SK-N-SH (cell line): Measurements from ENCODE around the gene ATL2. TPM values are rescaled to one million over a fixed set of nuclear protein-coding genes. Genes with fewer than 3 reads are reported as not detected.

ENCODE experiments used
- CTCF ChIA-PET: fragments of 300-600, 350-600 bp; formaldehyde crosslinking; extraction: SDS; loops from one replicate; lab custom pipeline; 2021; lab: Yijun Ruan, JAX
- POLR2A ChIA-PET: fragments of 350-600 bp; sonication (Branson Sonifier 250); formaldehyde crosslinking; extraction: SDS; loops from one replicate; lab custom pipeline; 2020; ENCODE audit warnings: antibody characterized with exemption, inconsistent platforms; lab: Yijun Ruan, JAX
- DNase-seq: peaks from one replicate; pipeline ENCODE4 v3.0.0; 2012
- H2AFZ ChIP-seq: fragments of 200-600 bp; sonication (generic); 2 replicates; pipeline ENCODE4 v1.8.1; 2016; ENCODE audit warnings: antibody characterized with exemption, mild to moderate bottlenecking, low read depth
- H3F3A ChIP-seq: fragments of 200-600 bp; sonication (generic); replicated peaks from 2 replicates; pipeline ENCODE3; 2016; ENCODE audit warnings: antibody characterized with exemption, mild to moderate bottlenecking; ENCODE audit not compliant: insufficient read depth
- H3K27ac ChIP-seq, 2 experiments: fragments of 200-500 bp in 1 of 2; fragments of 200-600 bp in 1 of 2; sonication (Bioruptor generic) in 1 of 2; sonication (generic), shearing (Covaris generic) in 1 of 2; 2 replicates each; pipeline versions ENCODE4 v1.5.1 to v1.6.1; 2014 to 2016; ENCODE audit warnings: low read depth in 2 of 2, inconsistent platforms in 1 of 2, low read length in 1 of 2, mild to moderate bottlenecking in 1 of 2, mixed read lengths in 1 of 2
- H3K27me3 ChIP-seq: fragments of 200-600 bp; sonication (generic), shearing (Covaris generic); 2 replicates; pipeline ENCODE4 v1.6.1; 2016; ENCODE audit warnings: mixed run types; ENCODE audit not compliant: insufficient read depth
- H3K36me3 ChIP-seq, 2 experiments: fragments of 200-500 bp in 1 of 2; fragments of 200-600 bp in 1 of 2; sonication (Bioruptor generic) in 1 of 2; sonication (generic) in 1 of 2; replicated peaks in 1 of 2; 2 replicates each; pipeline versions ENCODE3 to v1.5.1; 2014 to 2016; ENCODE audit warnings: low read length in 1 of 2, mild to moderate bottlenecking in 1 of 2; ENCODE audit not compliant: insufficient read depth in 2 of 2, control insufficient read depth in 1 of 2
- H3K4me1 ChIP-seq, 2 experiments: fragments of 200-500 bp in 1 of 2; fragments of 200-600 bp in 1 of 2; sonication (Bioruptor generic) in 1 of 2; sonication (generic), shearing (Covaris generic) in 1 of 2; 2 replicates each; pipeline versions ENCODE4 v1.5.1 to v1.6.1; 2014 to 2016; ENCODE audit warnings: low read depth in 1 of 2, low read length in 1 of 2, mixed run types in 1 of 2; ENCODE audit not compliant: insufficient read depth in 2 of 2, control insufficient read depth in 1 of 2
- H3K4me2 ChIP-seq: fragments of 200-600 bp; sonication (generic), shearing (Covaris generic); 2 replicates; pipeline ENCODE4 v1.6.1; 2017; ENCODE audit warnings: mixed run types
- H3K4me3 ChIP-seq, 2 experiments: fragments of 200-500 bp in 1 of 2; fragments of 200-600 bp in 1 of 2; sonication (Bioruptor generic) in 1 of 2; sonication (generic), shearing (Covaris generic) in 1 of 2; 2 replicates each; pipeline versions ENCODE4 v1.5.1 to v1.8.1; 2014 to 2016; ENCODE audit warnings: low read depth in 2 of 2, inconsistent platforms in 1 of 2, low read length in 1 of 2, mild to moderate bottlenecking in 1 of 2, mixed read lengths in 1 of 2, moderate library complexity in 1 of 2
- H3K79me2 ChIP-seq: fragments of 200-600 bp; sonication (generic); 2 replicates; pipeline ENCODE4 v1.8.1; 2017; ENCODE audit warnings: mild to moderate bottlenecking; ENCODE audit not compliant: insufficient read depth
- H3K9ac ChIP-seq: fragments of 200-600 bp; sonication (generic); 2 replicates; pipeline ENCODE4 v1.6.1; 2017; ENCODE audit warnings: mixed run types
- H3K9me2 ChIP-seq: fragments of 200-600 bp; sonication (generic); 2 replicates; pipeline ENCODE4 v1.6.1; 2017; ENCODE audit warnings: mixed run types
- H3K9me3 ChIP-seq: fragments of 200-600 bp; sonication (generic); 2 replicates; pipeline ENCODE4 v1.6.1; 2017; ENCODE audit warnings: mixed run types, mild to moderate bottlenecking, moderate library complexity
- H4K20me1 ChIP-seq: fragments of 200-600 bp; sonication (generic); 2 replicates; pipeline ENCODE4 v1.6.1; 2017; ENCODE audit warnings: mild to moderate bottlenecking, mixed run types; ENCODE audit not compliant: insufficient read depth
- ELF1 ChIP-seq: IDR thresholded peaks from 2 replicates; pipeline ENCODE4 v1.4.0; 2012
- EP300 ChIP-seq, 2 experiments: IDR thresholded peaks; 2 replicates each; pipeline versions ENCODE4 v1.4.0 to v1.6.1; 2012; ENCODE audit warnings: borderline replicate concordance in 1 of 2, low read depth in 1 of 2, low read length in 1 of 2
- FOXJ3 ChIP-seq: sonication (generic); formaldehyde crosslinking; IDR thresholded peaks from 2 replicates; pipeline ENCODE4 v1.5.1; 2020; ENCODE audit warnings: mild to moderate bottlenecking, missing genetic modification reagents
- JUND ChIP-seq: IDR thresholded peaks from 2 replicates; pipeline ENCODE4 v1.4.0; 2012
- MEF2A ChIP-seq: IDR thresholded peaks from 2 replicates; pipeline ENCODE4 v1.4.0; 2012; ENCODE audit warnings: low read depth, borderline replicate concordance
- MXI1 ChIP-seq: IDR thresholded peaks from 2 replicates; pipeline ENCODE4 v1.6.1; 2012; ENCODE audit warnings: mild to moderate bottlenecking, low read depth, low read length, improper control_type of control experiment
- RXRA ChIP-seq: IDR thresholded peaks from 2 replicates; pipeline ENCODE4 v1.4.0; 2012; ENCODE audit warnings: low read depth, mild to moderate bottlenecking, borderline replicate concordance
- TCF12 ChIP-seq: IDR thresholded peaks from 2 replicates; pipeline ENCODE4 v1.4.0; 2012
- TEAD4 ChIP-seq: IDR thresholded peaks from 2 replicates; pipeline ENCODE4 v1.4.0; 2012; ENCODE audit warnings: mild to moderate bottlenecking, borderline replicate concordance; ENCODE audit not compliant: insufficient read depth
- USF2 ChIP-seq: fragments of 150-350 bp; IDR thresholded peaks from 2 replicates; pipeline ENCODE4 v1.6.1; 2017; ENCODE audit warnings: antibody characterized with exemption, low read length, low read depth, borderline replicate concordance
- WGBS: methylation state at CpG from one replicate; pipeline ENCODE4 v1.1.6; 2017; ENCODE audit warnings: low lambda C conversion rate; 5-methylcytosine and 5-hydroxymethylcytosine counted together
- polyA plus RNA-seq, 3 experiments: library from polyadenylated mRNA; depleted of rRNA; stranded (reverse); fragments of >200 nt; gene quantifications; 2 replicates each; pipeline ENCODE4 v1.2.3, GENCODE V29; 2012
- TF ChIP-seq, protein P1 (sequence below): fragments of 200-600 bp; sonication (generic); IDR thresholded peaks from 2 replicates; pipeline ENCODE4 v1.6.1; 2017; ENCODE audit warnings: antibody characterized with exemption, mild to moderate bottlenecking, moderate library complexity
- TF ChIP-seq, protein P2 (sequence below): IDR thresholded peaks from 2 replicates; pipeline ENCODE4 v1.4.0; 2012; ENCODE audit warnings: low read depth
- TF ChIP-seq, protein P3 (sequence below): IDR thresholded peaks from 2 replicates; pipeline ENCODE4; 2012
- TF ChIP-seq, protein P4 (sequence below): IDR thresholded peaks from 2 replicates; pipeline ENCODE4 v1.4.0; 2012; ENCODE audit warnings: low read depth, borderline replicate concordance

Gene ATL2
- polyA plus RNA-seq, 1 of the 3 experiments (the other 2 are of a cell fraction), result 55.8 TPM

- H3K79me2 ChIP-seq, result no peaks in the 10 kb centered on the region
- TF ChIP-seq, protein P1, sequence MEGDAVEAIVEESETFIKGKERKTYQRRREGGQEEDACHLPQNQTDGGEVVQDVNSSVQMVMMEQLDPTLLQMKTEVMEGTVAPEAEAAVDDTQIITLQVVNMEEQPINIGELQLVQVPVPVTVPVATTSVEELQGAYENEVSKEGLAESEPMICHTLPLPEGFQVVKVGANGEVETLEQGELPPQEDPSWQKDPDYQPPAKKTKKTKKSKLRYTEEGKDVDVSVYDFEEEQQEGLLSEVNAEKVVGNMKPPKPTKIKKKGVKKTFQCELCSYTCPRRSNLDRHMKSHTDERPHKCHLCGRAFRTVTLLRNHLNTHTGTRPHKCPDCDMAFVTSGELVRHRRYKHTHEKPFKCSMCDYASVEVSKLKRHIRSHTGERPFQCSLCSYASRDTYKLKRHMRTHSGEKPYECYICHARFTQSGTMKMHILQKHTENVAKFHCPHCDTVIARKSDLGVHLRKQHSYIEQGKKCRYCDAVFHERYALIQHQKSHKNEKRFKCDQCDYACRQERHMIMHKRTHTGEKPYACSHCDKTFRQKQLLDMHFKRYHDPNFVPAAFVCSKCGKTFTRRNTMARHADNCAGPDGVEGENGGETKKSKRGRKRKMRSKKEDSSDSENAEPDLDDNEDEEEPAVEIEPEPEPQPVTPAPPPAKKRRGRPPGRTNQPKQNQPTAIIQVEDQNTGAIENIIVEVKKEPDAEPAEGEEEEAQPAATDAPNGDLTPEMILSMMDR, result no peak
- TF ChIP-seq, protein P2, sequence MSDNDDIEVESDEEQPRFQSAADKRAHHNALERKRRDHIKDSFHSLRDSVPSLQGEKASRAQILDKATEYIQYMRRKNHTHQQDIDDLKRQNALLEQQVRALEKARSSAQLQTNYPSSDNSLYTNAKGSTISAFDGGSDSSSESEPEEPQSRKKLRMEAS, result no peak
- TF ChIP-seq ELF1 (no peak), MEF2A (no peak), RXRA (no peak), USF2 (no peak), TEAD4 (no peak), EP300 (IDR thresholded peaks at IDR 0.05; ENCODE audit: borderline replicate concordance in 1 of 2, low read depth in 1 of 2, low read length in 1 of 2) (no peak)
- TF ChIP-seq, protein P3, sequence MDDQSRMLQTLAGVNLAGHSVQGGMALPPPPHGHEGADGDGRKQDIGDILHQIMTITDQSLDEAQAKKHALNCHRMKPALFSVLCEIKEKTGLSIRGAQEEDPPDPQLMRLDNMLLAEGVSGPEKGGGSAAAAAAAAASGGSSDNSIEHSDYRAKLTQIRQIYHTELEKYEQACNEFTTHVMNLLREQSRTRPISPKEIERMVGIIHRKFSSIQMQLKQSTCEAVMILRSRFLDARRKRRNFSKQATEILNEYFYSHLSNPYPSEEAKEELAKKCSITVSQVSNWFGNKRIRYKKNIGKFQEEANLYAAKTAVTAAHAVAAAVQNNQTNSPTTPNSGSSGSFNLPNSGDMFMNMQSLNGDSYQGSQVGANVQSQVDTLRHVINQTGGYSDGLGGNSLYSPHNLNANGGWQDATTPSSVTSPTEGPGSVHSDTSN, result no peak
- TF ChIP-seq, protein P4, sequence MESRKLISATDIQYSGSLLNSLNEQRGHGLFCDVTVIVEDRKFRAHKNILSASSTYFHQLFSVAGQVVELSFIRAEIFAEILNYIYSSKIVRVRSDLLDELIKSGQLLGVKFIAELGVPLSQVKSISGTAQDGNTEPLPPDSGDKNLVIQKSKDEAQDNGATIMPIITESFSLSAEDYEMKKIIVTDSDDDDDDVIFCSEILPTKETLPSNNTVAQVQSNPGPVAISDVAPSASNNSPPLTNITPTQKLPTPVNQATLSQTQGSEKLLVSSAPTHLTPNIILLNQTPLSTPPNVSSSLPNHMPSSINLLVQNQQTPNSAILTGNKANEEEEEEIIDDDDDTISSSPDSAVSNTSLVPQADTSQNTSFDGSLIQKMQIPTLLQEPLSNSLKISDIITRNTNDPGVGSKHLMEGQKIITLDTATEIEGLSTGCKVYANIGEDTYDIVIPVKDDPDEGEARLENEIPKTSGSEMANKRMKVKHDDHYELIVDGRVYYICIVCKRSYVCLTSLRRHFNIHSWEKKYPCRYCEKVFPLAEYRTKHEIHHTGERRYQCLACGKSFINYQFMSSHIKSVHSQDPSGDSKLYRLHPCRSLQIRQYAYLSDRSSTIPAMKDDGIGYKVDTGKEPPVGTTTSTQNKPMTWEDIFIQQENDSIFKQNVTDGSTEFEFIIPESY, result no peak
- CTCF ChIA-PET, result interaction anchor here (0.7 to 3.5 kb wide), 4 partner anchors 15 to 48 kb away, joined by 3 to 15 read pairs (median 10); no protein-coding TSS in a partner anchor
- WGBS, result 58% methylated on average over 4 of the region's 4 CpGs
- no peaks in the 10 kb centered on the region for H3K9me3 ChIP-seq
- H3K4me2 ChIP-seq, result no peak overlapping the region
- no peaks in the 10 kb centered on the region for H3K9me2 ChIP-seq
- no peaks in the 10 kb centered on the region for H3F3A ChIP-seq
- no peaks in the 10 kb centered on the region; the same call in 1 of the 2 replicates for H3K27me3 ChIP-seq
- H2AFZ ChIP-seq, result no peak overlapping the region
- no peak for DNase-seq
- H3K36me3 ChIP-seq, result peaks cover 4 to 17% of the 10 kb centered on the region in 2 experiments
- no peaks in the 10 kb centered on the region for H3K4me1 ChIP-seq
- no peak overlapping the region for H3K4me3 ChIP-seq
- H3K27ac ChIP-seq, result no peak overlapping the region
- no peaks in the 10 kb centered on the region for H4K20me1 ChIP-seq
- POLR2A ChIA-PET, result no interaction called here
- no peak overlapping the region for H3K9ac ChIP-seq
These were observed 86.7 kb downstream of the ATL2 start for GRCh38 chr2:38290332-38290731.

DNA sequence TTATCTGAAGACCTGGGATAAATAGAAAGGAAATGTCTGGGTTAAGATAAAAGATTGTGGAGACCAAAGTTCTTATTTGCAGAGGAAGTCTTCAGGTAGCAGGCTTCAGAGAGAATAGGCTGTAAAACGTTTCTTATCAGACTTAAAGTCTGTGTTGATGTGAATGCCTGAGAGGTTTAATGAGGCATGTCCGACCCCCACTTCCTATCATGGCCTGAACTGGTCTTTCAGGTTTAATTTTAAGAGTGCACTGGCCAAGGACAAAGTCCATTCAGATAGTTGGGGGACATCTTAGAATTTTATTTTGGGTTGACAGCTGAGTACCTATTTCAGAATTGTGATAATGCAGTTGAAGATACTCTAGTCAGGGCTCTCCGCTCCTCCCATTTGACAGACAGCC lies 92.1 kb downstream of the ATL2 start:
- Histone ChIP-seq H3K79me2 (no peaks in the 10 kb centered on the region), H3K27me3 (no peaks in the 10 kb centered on the region; the same call in 1 of the 2 replicates), H2AFZ (no peak overlapping the region), H3K4me2 (no peak overlapping the region), H3K36me3 (no peaks in the 10 kb centered on the region), H3K9me3 (no peaks in the 10 kb centered on the region), H3K4me3 (no peak overlapping the region), H3K9ac (no peak overlapping the region), H3F3A (no peaks in the 10 kb centered on the region), H3K27ac (no peak overlapping the region), H3K4me1 (no peaks in the 10 kb centered on the region), H4K20me1 (no peaks in the 10 kb centered on the region), H3K9me2 (no peaks in the 10 kb centered on the region)
- POLR2A ChIA-PET, result no interaction called here
- no peak for DNase-seq
- TF ChIP-seq MXI1 (no peak), USF2 (no peak), ELF1 (no peak), JUND (no peak), TCF12 (no peak), FOXJ3 (CRISPR knock-in tag) (no peak)
- TF ChIP-seq, protein P4, result no peak
- TF ChIP-seq, protein P3, result no peak
- 25% methylated on average over 3 of the region's 3 CpGs for WGBS
- CTCF ChIA-PET, result interaction anchor here (1.2 to 2.6 kb wide), 3 partner anchors 223 to 393 kb away, joined by 4 to 13 read pairs (median 4); no protein-coding TSS in a partner anchor
